IMR-90 (cell line): Measurements from ENCODE around the gene NUP93.

ENCODE experiments used
- BHLHE40 ChIP-seq: fragments of 150-350 bp; IDR thresholded peaks from 2 replicates; pipeline ENCODE4 v1.6.1; 2016; ENCODE audit warnings: mild to moderate bottlenecking, low read depth, low read length
- FOS ChIP-seq: fragments of 150-350 bp; IDR thresholded peaks from 2 replicates; pipeline ENCODE4 v1.6.1; 2016; ENCODE audit warnings: low read depth, low read length
- RAD21 ChIP-seq: IDR thresholded peaks from 2 replicates; pipeline ENCODE4 v1.6.1; 2012; ENCODE audit warnings: low read length, improper control_type of control experiment
- RCOR1 ChIP-seq: IDR thresholded peaks from 2 replicates; pipeline ENCODE4 v1.6.1; 2012; ENCODE audit warnings: mild to moderate bottlenecking, low read length, improper control_type of control experiment; ENCODE audit not compliant: insufficient replicate concordance
- RFX5 ChIP-seq: IDR thresholded peaks from 2 replicates; pipeline ENCODE4 v1.8.0; 2012; ENCODE audit warnings: low read depth, mild to moderate bottlenecking, low read length, moderate library complexity
- TF ChIP-seq, protein P1 (sequence below): conservative IDR thresholded peaks from 2 replicates; pipeline ENCODE4 v1.5.1; 2012; ENCODE audit warnings: mild to moderate bottlenecking, low read depth, low read length, improper control_type of control experiment

GRCh38 chr16:56724191-56724590 is 5.7 kb upstream of the NUP93 start:
- TF ChIP-seq, protein P1, sequence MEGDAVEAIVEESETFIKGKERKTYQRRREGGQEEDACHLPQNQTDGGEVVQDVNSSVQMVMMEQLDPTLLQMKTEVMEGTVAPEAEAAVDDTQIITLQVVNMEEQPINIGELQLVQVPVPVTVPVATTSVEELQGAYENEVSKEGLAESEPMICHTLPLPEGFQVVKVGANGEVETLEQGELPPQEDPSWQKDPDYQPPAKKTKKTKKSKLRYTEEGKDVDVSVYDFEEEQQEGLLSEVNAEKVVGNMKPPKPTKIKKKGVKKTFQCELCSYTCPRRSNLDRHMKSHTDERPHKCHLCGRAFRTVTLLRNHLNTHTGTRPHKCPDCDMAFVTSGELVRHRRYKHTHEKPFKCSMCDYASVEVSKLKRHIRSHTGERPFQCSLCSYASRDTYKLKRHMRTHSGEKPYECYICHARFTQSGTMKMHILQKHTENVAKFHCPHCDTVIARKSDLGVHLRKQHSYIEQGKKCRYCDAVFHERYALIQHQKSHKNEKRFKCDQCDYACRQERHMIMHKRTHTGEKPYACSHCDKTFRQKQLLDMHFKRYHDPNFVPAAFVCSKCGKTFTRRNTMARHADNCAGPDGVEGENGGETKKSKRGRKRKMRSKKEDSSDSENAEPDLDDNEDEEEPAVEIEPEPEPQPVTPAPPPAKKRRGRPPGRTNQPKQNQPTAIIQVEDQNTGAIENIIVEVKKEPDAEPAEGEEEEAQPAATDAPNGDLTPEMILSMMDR, result no peak
- TF ChIP-seq RCOR1 (no peak), RFX5 (no peak), FOS (no peak), RAD21 (no peak), BHLHE40 (no peak)
